ENCODE measurements around the gene CAVIN1. TPM values are rescaled to one million over a fixed set of nuclear protein-coding genes. Genes with fewer than 3 reads are reported as not detected.

CAVIN1 gene
- total RNA-seq, 4 donors from 2014 or later: 619 to 1,181 (median 1,019) TPM

GRCh38 chr17:42441371-42442195 lies 18.5 kb upstream of the CAVIN1 start:
- 73% methylated on average over 7 of the region's 7 CpGs for WGBS
- no peak for TF ChIP-seq EP300 (IDR thresholded peaks at IDR 0.05)
- TF ChIP-seq CTCF (IDR thresholded peaks at IDR 0.05): no peak
- no peak for TF ChIP-seq POLR2AphosphoS5 (IDR thresholded peaks at IDR 0.05)
- TF ChIP-seq POLR2A (IDR thresholded peaks at IDR 0.05; ENCODE audit: low read depth): no peak
- Histone ChIP-seq H3K4me1 (peaks cover 4 to 12% (median 6%) of the 10 kb centered on the region in 4 donors), H3K9me3 (no peaks in the 10 kb centered on the region), H3K27ac (replicated peaks in 1 of 4) (no peak overlapping the region), H3K27me3 (no peaks in the 10 kb centered on the region), H3K36me3 (no peaks in the 10 kb centered on the region), H3K4me3 (no peak overlapping the region)
- intact Hi-C loops (cut with DNase I): no loop called here
- DNase-seq (ENCODE audit: extremely low spot score): no peak

GRCh38 chr17:42438600-42439567 lies 15.8 kb upstream of the CAVIN1 start:
- no peaks in the 10 kb centered on the region for H3K27me3 ChIP-seq
- H3K4me3 ChIP-seq: no peak overlapping the region
- intact Hi-C loops (cut with DNase I): no loop called here
- TF ChIP-seq POLR2A (IDR thresholded peaks at IDR 0.05; ENCODE audit: low read depth) (no peak), POLR2AphosphoS5 (IDR thresholded peaks at IDR 0.05) (no peak), EP300 (IDR thresholded peaks at IDR 0.05) (no peak), CTCF (IDR thresholded peaks at IDR 0.05) (peak in 1 of 3 experiments; percentile 40)
- no peak for DNase-seq (ENCODE audit: extremely low spot score)
- H3K9me3 ChIP-seq: no peaks in the 10 kb centered on the region
- H3K4me1 ChIP-seq: peaks cover 8 to 17% (median 8%) of the 10 kb centered on the region in 4 donors
- H3K36me3 ChIP-seq: no peaks in the 10 kb centered on the region
- no peak overlapping the region for H3K27ac ChIP-seq (replicated peaks in 1 of 4)
- 89% methylated on average over 9 of the region's 9 CpGs for WGBS

GRCh38 chr17:42436391-42436790 lies 13.3 kb upstream of the CAVIN1 start:
- Histone ChIP-seq H3K4me1 (peaks cover 8 to 18% (median 16%) of the 10 kb centered on the region in 4 donors), H3K36me3 (no peaks in the 10 kb centered on the region), H3K9me3 (no peaks in the 10 kb centered on the region), H3K4me3 (no peak overlapping the region), H3K27me3 (no peaks in the 10 kb centered on the region), H3K27ac (replicated peaks in 1 of 4) (peak overlapping the region; percentile 64 to 78 (median 73))
- intact Hi-C loops (cut with DNase I): no loop called here
- TF ChIP-seq EP300 (IDR thresholded peaks at IDR 0.05) (no peak), POLR2AphosphoS5 (IDR thresholded peaks at IDR 0.05) (peak; percentile 63 to 71)
- WGBS: 40% methylated on average over 6 of the region's 6 CpGs
- DNase-seq (ENCODE audit: extremely low spot score): no peak

- H3K4me1 ChIP-seq: peaks cover 15 to 45% (median 39%) of the 10 kb centered on the region in 4 donors
- no peaks in the 10 kb centered on the region for H3K27me3 ChIP-seq
- no peaks in the 10 kb centered on the region for H3K9me3 ChIP-seq
- intact Hi-C loops (cut with DNase I): no loop called here
- peak overlapping the region in 3 of 4 donors; percentile 10 to 39 (median 23) for H3K27ac ChIP-seq (replicated peaks in 1 of 4)
- no peaks in the 10 kb centered on the region for H3K36me3 ChIP-seq
- WGBS: 51% methylated on average over 3 of the region's 3 CpGs
- DNase-seq (ENCODE audit: extremely low spot score): no peak
- TF ChIP-seq EP300 (IDR thresholded peaks at IDR 0.05) (no peak), CTCF (IDR thresholded peaks at IDR 0.05) (no peak), POLR2AphosphoS5 (IDR thresholded peaks at IDR 0.05) (no peak), POLR2A (IDR thresholded peaks at IDR 0.05; ENCODE audit: low read depth) (no peak)
- H3K4me3 ChIP-seq: no peak overlapping the region
These were observed 8.7 kb upstream of the CAVIN1 start for GRCh38 chr17:42431758-42432161.
